ENCODE data around the gene C1orf21. TPM values are rescaled to one million over a fixed set of nuclear protein-coding genes. Genes with fewer than 3 reads are reported as not detected.

Gene C1orf21
- polyA plus RNA-seq, 3 donors = 0.23 to 1.1 (median 0.28) TPM

DNA sequence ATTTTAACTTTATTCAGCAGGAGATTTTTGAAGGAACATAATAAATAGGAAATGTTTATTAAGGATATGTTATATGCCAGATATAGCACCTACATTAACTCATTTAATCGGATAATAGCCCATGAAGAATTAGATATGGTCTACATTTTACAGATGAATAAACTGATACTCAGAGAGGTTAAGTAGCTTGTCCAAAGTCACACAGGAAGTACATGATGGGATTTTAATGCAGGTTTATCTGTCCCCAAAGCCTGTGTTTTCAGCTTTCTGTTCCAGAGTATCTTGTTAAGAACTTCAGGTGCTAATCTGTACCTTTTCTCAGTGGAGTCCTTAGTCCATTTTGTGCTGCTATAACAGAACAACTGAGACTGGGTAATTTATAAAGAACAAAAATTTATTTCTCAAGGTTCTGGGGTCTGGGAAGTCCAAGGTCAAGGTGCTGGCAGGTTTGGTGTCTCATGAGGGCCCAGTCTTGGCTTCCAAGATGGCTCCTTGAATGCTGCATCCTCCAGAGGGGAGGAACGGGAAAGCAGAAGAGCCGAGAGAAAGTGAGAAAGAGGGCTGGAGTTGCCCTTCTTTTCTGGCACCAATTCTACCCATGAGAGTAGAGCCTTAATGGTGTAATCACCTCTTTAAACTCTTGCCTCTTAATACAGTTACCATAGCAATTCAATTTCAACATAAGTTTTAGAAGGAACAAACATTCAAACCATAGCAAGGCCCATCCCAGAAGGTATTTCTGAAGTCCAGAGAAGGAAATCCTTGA is 17.3 kb downstream of the C1orf21 start:
- Histone ChIP-seq H3K4me2 (replicated peaks; ENCODE audit: extremely low read depth, low read length, poor library complexity, severe bottlenecking) (no peak overlapping the region), H3K4me3 (replicated peaks in 1 of 3; ENCODE audit: low read depth in 2 of 3, low read length in 3 of 3) (no peak overlapping the region), H3K79me2 (ENCODE audit: insufficient read depth, low read length) (no peaks in the 10 kb centered on the region), H2AFZ (ENCODE audit: insufficient read depth, low read depth, low read length, poor library complexity, severe bottlenecking) (no peak overlapping the region), H3K9me3 (replicated peaks in 1 of 2; ENCODE audit: control insufficient read depth in 1 of 2, insufficient read depth in 1 of 2, low read length in 2 of 2) (no peaks in the 10 kb centered on the region), H3K27me3 (ENCODE audit: control insufficient read depth in 2 of 2, insufficient read depth in 2 of 2, low read length in 2 of 2) (no peaks in the 10 kb centered on the region), H3K4me1 (ENCODE audit: control insufficient read depth in 1 of 2, insufficient read depth in 2 of 2, low read length in 2 of 2) (peaks cover 0 to 5% of the 10 kb centered on the region in 2 donors), H3K9ac (ENCODE audit: insufficient read depth, low read length, poor library complexity, severe bottlenecking) (no peak overlapping the region), H3K27ac (ENCODE audit: low read depth in 1 of 2, low read length in 2 of 2) (no peak overlapping the region), H3K36me3 (replicated peaks in 1 of 2; ENCODE audit: control insufficient read depth in 1 of 2, insufficient read depth in 2 of 2, low read length in 2 of 2) (no peaks in the 10 kb centered on the region), H4K20me1 (ENCODE audit: insufficient read depth, low read length) (no peaks in the 10 kb centered on the region)
- Mint-ChIP-seq H3K4me3 (no peak overlapping the region), H3K4me1 (peaks cover 10% of the 10 kb centered on the region), H3K36me3 (no peaks in the 10 kb centered on the region), H3K27me3 (ENCODE audit: low read depth in 3 of 3) (peaks cover 0 to 3% (median 2%) of the 10 kb centered on the region in 3 donors), H3K9me3 (no peaks in the 10 kb centered on the region), H3K27ac (no peak overlapping the region)
- intact Hi-C loops (cut with micrococcal nuclease) = no loop called here
- WGBS (ENCODE audit: insufficient coverage) = no CpG with 5 or more reads among the region's 3 CpGs
- no peak for DNase-seq
- TF ChIP-seq, protein P1, sequence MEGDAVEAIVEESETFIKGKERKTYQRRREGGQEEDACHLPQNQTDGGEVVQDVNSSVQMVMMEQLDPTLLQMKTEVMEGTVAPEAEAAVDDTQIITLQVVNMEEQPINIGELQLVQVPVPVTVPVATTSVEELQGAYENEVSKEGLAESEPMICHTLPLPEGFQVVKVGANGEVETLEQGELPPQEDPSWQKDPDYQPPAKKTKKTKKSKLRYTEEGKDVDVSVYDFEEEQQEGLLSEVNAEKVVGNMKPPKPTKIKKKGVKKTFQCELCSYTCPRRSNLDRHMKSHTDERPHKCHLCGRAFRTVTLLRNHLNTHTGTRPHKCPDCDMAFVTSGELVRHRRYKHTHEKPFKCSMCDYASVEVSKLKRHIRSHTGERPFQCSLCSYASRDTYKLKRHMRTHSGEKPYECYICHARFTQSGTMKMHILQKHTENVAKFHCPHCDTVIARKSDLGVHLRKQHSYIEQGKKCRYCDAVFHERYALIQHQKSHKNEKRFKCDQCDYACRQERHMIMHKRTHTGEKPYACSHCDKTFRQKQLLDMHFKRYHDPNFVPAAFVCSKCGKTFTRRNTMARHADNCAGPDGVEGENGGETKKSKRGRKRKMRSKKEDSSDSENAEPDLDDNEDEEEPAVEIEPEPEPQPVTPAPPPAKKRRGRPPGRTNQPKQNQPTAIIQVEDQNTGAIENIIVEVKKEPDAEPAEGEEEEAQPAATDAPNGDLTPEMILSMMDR (IDR thresholded peaks at IDR 0.05) = no peak

GRCh38 chr1:184404727-184405027 is 17.8 kb downstream of the C1orf21 start:
- H3K36me3 Mint-ChIP-seq = no peaks in the 10 kb centered on the region
- no CpG with 5 or more reads among the region's 2 CpGs for WGBS (ENCODE audit: insufficient coverage)

More at GRCh38 chr1:184404727-184405027, 17.8 kb downstream of the C1orf21 start:
- H3K4me3 Mint-ChIP-seq = no peak overlapping the region
- Histone ChIP-seq H3K9ac (ENCODE audit: insufficient read depth, low read length, poor library complexity, severe bottlenecking) (no peak overlapping the region), H4K20me1 (ENCODE audit: insufficient read depth, low read length) (no peaks in the 10 kb centered on the region), H3K4me1 (ENCODE audit: control insufficient read depth in 1 of 2, insufficient read depth in 2 of 2, low read length in 2 of 2) (peaks cover 0 to under 1% of the 10 kb centered on the region in 2 donors), H3K79me2 (ENCODE audit: insufficient read depth, low read length) (no peaks in the 10 kb centered on the region), H3K4me2 (replicated peaks; ENCODE audit: extremely low read depth, low read length, poor library complexity, severe bottlenecking) (no peak overlapping the region), H3K27me3 (ENCODE audit: control insufficient read depth in 2 of 2, insufficient read depth in 2 of 2, low read length in 2 of 2) (no peaks in the 10 kb centered on the region), H3K4me3 (replicated peaks in 1 of 3; ENCODE audit: low read depth in 2 of 3, low read length in 3 of 3) (no peak overlapping the region), H3K27ac (ENCODE audit: low read depth in 1 of 2, low read length in 2 of 2) (no peak overlapping the region), H2AFZ (ENCODE audit: insufficient read depth, low read depth, low read length, poor library complexity, severe bottlenecking) (no peak overlapping the region), H3K36me3 (replicated peaks in 1 of 2; ENCODE audit: control insufficient read depth in 1 of 2, insufficient read depth in 2 of 2, low read length in 2 of 2) (no peaks in the 10 kb centered on the region), H3K9me3 (replicated peaks in 1 of 2; ENCODE audit: control insufficient read depth in 1 of 2, insufficient read depth in 1 of 2, low read length in 2 of 2) (no peaks in the 10 kb centered on the region)
- H3K9me3 Mint-ChIP-seq = no peaks in the 10 kb centered on the region
- H3K4me1 Mint-ChIP-seq = peaks cover 8% of the 10 kb centered on the region
- no peak for DNase-seq
- intact Hi-C loops (cut with micrococcal nuclease) = no loop called here
- H3K27ac Mint-ChIP-seq = no peak overlapping the region
- TF ChIP-seq, protein P1 (IDR thresholded peaks at IDR 0.05) = no peak
- H3K27me3 Mint-ChIP-seq (ENCODE audit: low read depth in 3 of 3) = peaks cover 0 to 3% (median 2%) of the 10 kb centered on the region in 3 donors
